ENCODE data around the gene ARRDC3.

Gene ARRDC3

DNA sequence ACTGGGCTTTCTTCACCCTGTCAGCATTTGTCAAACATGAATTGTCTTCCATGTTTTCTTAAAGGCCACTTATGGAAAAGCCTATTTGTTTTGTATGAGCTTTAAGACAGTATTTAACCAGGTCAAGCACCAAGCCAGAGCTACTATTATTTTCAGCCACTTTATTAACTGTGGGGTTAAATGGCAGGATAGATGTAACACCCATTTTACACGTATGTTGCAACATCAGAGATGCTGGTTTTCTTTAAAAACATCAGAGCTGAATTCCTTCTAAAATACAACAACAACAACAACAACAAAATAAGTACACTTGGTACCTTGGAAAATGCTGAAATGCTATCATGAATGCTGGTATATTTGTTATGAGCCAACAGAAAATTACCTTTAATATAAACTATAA lies 13.6 kb downstream of the ARRDC3 start:
- no peak for DNase-seq (ENCODE audit: low read depth)
- no peak for TF ChIP-seq CTCF (conservative IDR thresholded peaks at IDR 0.05; ENCODE audit: low read depth, low read length)
- H3K4me3 ChIP-seq (ENCODE audit: low read depth, low read length) = no peak overlapping the region

DNA sequence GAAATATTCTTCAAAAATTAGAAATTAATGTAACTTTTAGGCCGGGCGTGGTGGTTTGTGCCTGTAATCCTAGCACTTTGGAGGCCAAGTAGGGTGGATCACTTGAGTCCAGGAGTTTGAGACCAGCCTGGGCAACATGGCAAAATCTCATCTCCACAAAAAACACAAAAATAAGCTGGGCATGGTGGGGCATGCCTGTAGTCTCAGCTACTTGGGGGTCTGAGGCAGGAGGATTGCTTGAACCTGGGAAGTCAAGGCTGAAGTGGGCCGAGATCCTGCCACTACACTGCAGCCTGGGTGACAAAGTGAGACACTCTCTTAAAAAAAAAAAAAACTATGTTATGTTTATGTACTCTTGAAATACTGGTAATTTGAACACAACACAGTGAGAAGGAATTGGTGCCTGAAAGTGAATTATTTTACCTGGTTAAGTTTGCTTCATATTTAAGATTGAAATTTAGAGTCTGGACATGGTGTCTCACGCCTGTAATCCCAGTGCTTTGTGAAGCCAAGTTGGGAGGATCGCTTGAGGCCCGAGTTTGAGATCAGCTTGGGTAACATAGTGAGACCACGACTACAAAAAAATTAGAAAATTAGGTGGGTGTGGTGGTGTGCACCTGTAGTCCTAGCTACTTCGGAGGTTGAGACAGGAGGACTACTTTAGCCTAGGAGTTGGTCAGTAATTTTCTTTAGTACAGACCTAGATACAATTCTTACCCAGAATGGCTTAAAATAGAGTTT lies 15.0 kb downstream of the ARRDC3 start:
- no peak for DNase-seq (ENCODE audit: low read depth)
- no peak overlapping the region for H3K4me3 ChIP-seq (ENCODE audit: low read depth, low read length)
- TF ChIP-seq CTCF (conservative IDR thresholded peaks at IDR 0.05; ENCODE audit: low read depth, low read length) = no peak

GRCh38 chr5:91367344-91367743 lies 15.8 kb downstream of the ARRDC3 start:
- no peak for DNase-seq (ENCODE audit: low read depth)
- H3K4me3 ChIP-seq (ENCODE audit: low read depth, low read length) = no peak overlapping the region
- TF ChIP-seq CTCF (conservative IDR thresholded peaks at IDR 0.05; ENCODE audit: low read depth, low read length) = no peak

GRCh38 chr5:91366551-91366950 lies 16.6 kb downstream of the ARRDC3 start:
- DNase-seq (ENCODE audit: low read depth) = peak; percentile 39
- H3K4me3 ChIP-seq (ENCODE audit: low read depth, low read length) = no peak overlapping the region
- no peak for TF ChIP-seq CTCF (conservative IDR thresholded peaks at IDR 0.05; ENCODE audit: low read depth, low read length)

GRCh38 chr5:91365498-91365897 lies 17.6 kb downstream of the ARRDC3 start:
- DNase-seq (ENCODE audit: low read depth) = no peak
- TF ChIP-seq CTCF (conservative IDR thresholded peaks at IDR 0.05; ENCODE audit: low read depth, low read length) = no peak
- H3K4me3 ChIP-seq (ENCODE audit: low read depth, low read length) = no peak overlapping the region

DNA sequence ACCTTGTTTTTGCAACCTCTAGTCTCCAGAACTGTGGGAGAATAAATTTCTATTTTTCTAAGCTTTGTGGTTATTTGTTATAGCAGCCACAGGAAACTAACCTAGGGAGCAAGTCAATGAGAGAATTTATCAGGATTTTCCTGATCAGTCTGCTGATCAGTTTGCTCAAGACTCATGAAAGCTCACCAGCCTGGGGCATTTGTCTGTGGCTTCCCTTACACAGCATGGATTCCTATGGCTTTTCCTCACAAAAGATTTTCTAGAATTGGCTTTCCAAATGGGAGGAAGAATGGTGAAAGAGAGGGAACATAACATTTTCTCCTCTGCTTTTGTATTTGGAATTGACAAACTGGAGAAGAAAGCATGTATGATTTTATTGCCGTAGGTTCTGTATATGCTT lies 20.2 kb downstream of the ARRDC3 start:
- no peak for TF ChIP-seq CTCF (conservative IDR thresholded peaks at IDR 0.05; ENCODE audit: low read depth, low read length)
- H3K4me3 ChIP-seq (ENCODE audit: low read depth, low read length) = no peak overlapping the region
- no peak for DNase-seq (ENCODE audit: low read depth)

GRCh38 chr5:91361790-91362189 lies 21.3 kb downstream of the ARRDC3 start:
- TF ChIP-seq CTCF (conservative IDR thresholded peaks at IDR 0.05; ENCODE audit: low read depth, low read length) = no peak
- no peak overlapping the region for H3K4me3 ChIP-seq (ENCODE audit: low read depth, low read length)
- DNase-seq (ENCODE audit: low read depth) = no peak
